Measurements from ENCODE around the gene CUBN. TPM values are rescaled to one million over a fixed set of nuclear protein-coding genes. Genes with fewer than 3 reads are reported as not detected.

Gene CUBN
- polyA plus RNA-seq, 2 of the 4 experiments (the other 2 are of a cell fraction) = 0.08 to 0.28 TPM

DNA sequence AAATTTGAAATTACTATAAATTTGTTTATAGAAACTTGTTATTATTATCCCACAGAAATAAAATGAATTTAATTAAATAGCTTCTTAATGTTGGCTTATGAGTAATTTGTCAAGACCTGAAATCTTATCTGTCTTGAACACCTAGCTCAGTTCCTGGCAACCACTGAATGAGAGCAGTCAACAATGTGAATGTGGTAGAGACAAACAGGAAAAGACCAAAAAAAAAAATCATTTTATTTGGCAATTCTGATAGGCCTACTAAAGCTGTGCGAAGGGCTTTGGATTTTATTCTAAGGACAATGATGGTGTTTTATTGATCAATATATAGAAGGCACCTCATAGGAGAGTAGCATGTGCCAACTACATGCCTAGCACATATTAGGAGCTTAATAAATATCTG is 184.6 kb downstream of the CUBN start (continued):
- TF ChIP-seq, protein P1, sequence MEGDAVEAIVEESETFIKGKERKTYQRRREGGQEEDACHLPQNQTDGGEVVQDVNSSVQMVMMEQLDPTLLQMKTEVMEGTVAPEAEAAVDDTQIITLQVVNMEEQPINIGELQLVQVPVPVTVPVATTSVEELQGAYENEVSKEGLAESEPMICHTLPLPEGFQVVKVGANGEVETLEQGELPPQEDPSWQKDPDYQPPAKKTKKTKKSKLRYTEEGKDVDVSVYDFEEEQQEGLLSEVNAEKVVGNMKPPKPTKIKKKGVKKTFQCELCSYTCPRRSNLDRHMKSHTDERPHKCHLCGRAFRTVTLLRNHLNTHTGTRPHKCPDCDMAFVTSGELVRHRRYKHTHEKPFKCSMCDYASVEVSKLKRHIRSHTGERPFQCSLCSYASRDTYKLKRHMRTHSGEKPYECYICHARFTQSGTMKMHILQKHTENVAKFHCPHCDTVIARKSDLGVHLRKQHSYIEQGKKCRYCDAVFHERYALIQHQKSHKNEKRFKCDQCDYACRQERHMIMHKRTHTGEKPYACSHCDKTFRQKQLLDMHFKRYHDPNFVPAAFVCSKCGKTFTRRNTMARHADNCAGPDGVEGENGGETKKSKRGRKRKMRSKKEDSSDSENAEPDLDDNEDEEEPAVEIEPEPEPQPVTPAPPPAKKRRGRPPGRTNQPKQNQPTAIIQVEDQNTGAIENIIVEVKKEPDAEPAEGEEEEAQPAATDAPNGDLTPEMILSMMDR (IDR thresholded peaks at IDR 0.05) = no peak
- no peak for TF ChIP-seq EHF (CRISPR knock-in tag; IDR thresholded peaks at IDR 0.05)
- TF ChIP-seq HOXB5 (CRISPR knock-in tag; IDR thresholded peaks at IDR 0.05) = no peak
- TF ChIP-seq, protein P2, sequence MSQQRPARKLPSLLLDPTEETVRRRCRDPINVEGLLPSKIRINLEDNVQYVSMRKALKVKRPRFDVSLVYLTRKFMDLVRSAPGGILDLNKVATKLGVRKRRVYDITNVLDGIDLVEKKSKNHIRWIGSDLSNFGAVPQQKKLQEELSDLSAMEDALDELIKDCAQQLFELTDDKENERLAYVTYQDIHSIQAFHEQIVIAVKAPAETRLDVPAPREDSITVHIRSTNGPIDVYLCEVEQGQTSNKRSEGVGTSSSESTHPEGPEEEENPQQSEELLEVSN (IDR thresholded peaks at IDR 0.05; ENCODE audit: borderline replicate concordance, low read depth) = no peak
- TF ChIP-seq SREBF2 (IDR thresholded peaks at IDR 0.05) = no peak
- TF ChIP-seq, protein P3, sequence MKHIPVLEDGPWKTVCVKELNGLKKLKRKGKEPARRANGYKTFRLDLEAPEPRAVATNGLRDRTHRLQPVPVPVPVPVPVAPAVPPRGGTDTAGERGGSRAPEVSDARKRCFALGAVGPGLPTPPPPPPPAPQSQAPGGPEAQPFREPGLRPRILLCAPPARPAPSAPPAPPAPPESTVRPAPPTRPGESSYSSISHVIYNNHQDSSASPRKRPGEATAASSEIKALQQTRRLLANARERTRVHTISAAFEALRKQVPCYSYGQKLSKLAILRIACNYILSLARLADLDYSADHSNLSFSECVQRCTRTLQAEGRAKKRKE (CRISPR knock-in tag; IDR thresholded peaks at IDR 0.05; ENCODE audit: low read depth) = no peak

DNA sequence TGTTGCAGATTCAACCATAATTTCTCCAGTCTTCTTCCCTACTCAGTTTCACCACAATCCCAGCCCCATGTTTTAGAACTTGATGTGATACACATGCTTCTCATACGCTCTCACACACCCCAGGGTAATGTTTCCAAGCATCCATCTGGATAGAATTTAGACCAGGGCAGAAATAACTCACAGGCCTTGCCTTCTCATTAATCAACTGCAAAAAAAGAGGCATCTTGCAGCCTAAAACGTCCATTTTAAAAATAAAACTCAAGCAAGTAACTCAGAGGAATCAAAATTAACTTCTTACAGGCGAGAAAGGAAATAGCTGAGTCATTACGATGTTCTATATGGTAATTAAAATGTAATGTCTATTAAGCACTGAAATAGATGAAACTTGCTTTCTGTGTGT is 185.2 kb downstream of the CUBN start:
- 0 out of 6 replicates have a peak overlapping the region, but pooled peaks of 1 of the 2 experiments have one; percentile 19 for H3K27ac ChIP-seq
- no peaks in the 10 kb centered on the region for H3K9me3 ChIP-seq
- no peak for DNase-seq (ENCODE audit: low read depth in 1 of 2, low spot score in 1 of 2)
- FAIRE-seq = no peak
- CTCF ChIA-PET = interaction anchor here (1.1 kb wide), 1 partner anchor 91 kb away, joined by 3 read pairs; no protein-coding TSS in a partner anchor
- no peaks in the 10 kb centered on the region for H3K4me1 ChIP-seq
- WGBS (ENCODE audit: missing lambda C conversion rate) = 68% methylated on average over 4 of the region's 4 CpGs
- no peak overlapping the region for H3K4me3 ChIP-seq
- no peak for ATAC-seq
- TF ChIP-seq MAFK (IDR thresholded peaks at IDR 0.05; ENCODE audit: partially characterized antibody) (peak; percentile 69), HDAC2 (IDR thresholded peaks at IDR 0.05) (no peak), NFE2L2 (conservative IDR thresholded peaks at IDR 0.05; ENCODE audit: low read length) (peak; percentile 49)
- POLR2A ChIA-PET = no interaction called here
- H3K4me2 ChIP-seq = no peak overlapping the region

DNA sequence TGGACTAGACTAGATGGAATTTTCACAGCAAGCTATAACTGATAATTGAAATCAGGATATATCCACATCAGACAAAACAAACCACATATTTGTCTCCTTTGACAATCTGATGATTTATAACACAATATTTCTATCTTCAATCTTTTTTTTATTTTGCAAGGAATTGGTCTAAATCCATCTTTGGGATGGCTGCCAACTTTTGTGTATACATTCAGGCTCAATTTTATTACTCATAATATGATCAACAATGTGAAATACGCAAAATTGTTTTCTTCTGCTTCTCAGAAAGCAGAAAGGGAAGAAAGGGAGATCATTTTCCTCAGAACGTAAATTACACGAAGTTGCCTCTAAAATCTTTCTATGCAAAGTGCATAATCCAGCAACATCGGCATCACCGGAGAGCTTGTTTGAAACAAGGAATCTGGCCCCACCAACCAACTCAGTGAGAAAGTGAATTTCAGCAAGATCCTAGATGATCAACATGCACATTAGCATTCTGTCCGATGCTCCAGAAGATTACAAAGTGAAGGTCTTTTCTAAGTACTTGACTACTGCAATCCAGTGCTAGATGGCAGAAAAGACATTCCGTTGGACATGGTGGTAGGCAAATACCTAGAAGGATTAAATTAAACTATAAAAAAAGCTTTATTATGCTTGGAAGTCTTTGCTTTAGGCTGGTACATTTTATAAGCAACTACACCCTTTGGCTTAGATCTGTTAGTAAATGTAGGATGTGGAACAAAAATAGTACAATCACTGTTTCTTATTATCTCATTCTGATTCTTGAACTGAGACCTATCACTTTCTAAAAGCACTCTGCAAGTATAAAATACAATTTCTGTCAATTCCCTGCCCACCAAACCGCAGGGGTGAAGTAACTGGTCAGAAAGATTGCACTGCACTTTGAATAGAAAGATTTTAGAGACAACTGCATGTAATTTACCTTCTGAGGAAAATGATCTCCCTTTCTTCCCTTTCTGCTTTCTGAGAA is 186.0 kb downstream of the CUBN start:
- TF ChIP-seq, protein P4, sequence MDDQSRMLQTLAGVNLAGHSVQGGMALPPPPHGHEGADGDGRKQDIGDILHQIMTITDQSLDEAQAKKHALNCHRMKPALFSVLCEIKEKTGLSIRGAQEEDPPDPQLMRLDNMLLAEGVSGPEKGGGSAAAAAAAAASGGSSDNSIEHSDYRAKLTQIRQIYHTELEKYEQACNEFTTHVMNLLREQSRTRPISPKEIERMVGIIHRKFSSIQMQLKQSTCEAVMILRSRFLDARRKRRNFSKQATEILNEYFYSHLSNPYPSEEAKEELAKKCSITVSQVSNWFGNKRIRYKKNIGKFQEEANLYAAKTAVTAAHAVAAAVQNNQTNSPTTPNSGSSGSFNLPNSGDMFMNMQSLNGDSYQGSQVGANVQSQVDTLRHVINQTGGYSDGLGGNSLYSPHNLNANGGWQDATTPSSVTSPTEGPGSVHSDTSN (IDR thresholded peaks at IDR 0.05) = no peak
- TF ChIP-seq RNF2 (IDR thresholded peaks at IDR 0.05; ENCODE audit: borderline replicate concordance, low read depth) (no peak), JUN (IDR thresholded peaks at IDR 0.05) (no peak), NPAS2 (CRISPR knock-in tag; IDR thresholded peaks at IDR 0.05; ENCODE audit: borderline replicate concordance) (no peak)
- TF ChIP-seq, protein P5, sequence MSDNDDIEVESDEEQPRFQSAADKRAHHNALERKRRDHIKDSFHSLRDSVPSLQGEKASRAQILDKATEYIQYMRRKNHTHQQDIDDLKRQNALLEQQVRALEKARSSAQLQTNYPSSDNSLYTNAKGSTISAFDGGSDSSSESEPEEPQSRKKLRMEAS (IDR thresholded peaks at IDR 0.05) = no peak
- POLR2A ChIA-PET = no interaction called here
- no peak for DNase-seq (ENCODE audit: low read depth in 1 of 2, low spot score in 1 of 2)
- no peak for ATAC-seq
- Histone ChIP-seq H3K4me1 (no peaks in the 10 kb centered on the region), H3K9me3 (no peaks in the 10 kb centered on the region), H3K4me2 (no peak overlapping the region), H3K4me3 (no peak overlapping the region), H3K27ac (no peak overlapping the region)
- WGBS (ENCODE audit: missing lambda C conversion rate) = 73% methylated on average over 8 of the region's 8 CpGs
- FAIRE-seq = no peak
- CTCF ChIA-PET = no interaction called here
